Islet of Langerhans (tissue), 1 donor: ENCODE results near the gene RPS19BP1.

ENCODE experiments used
- FAIRE-seq: peaks from one replicate; lab custom pipeline; 2011; peaks lifted over from hg19 to GRCh38; lab: Jason Lieb, UNC

Gene RPS19BP1

DNA sequence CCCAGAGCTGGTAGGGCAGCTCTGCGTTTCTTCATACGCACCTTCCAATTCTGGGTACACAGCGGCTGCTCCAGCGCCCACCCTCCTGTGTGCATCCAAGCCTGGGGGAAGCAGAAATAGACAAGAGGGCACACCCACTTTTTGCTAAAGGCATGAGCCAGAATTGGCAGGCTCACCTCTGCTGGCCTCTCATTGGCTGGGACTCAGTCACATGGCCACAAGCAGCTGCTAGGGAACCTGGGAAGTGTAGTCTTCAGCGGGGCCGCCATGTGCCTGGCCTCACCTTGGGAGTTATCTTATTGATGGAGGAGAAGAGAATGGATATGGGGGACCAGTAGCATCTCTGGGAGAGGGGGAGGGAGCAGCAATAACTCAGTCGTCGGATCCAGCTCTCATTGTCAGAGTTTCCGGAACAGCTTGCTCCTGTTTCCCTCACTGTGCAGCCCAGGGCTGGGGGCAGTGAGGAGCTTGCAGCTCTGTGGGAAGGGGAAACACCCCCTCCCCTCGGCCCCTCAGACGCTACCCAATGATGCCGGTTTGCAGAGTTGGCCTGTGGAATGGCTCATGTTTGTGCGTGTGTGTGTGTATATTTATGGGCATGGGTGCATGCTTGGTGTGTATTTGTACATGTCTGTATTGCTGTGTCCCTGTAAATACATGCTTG, 42.3 kb downstream of the RPS19BP1 start:
- FAIRE-seq: peak; percentile 94

DNA sequence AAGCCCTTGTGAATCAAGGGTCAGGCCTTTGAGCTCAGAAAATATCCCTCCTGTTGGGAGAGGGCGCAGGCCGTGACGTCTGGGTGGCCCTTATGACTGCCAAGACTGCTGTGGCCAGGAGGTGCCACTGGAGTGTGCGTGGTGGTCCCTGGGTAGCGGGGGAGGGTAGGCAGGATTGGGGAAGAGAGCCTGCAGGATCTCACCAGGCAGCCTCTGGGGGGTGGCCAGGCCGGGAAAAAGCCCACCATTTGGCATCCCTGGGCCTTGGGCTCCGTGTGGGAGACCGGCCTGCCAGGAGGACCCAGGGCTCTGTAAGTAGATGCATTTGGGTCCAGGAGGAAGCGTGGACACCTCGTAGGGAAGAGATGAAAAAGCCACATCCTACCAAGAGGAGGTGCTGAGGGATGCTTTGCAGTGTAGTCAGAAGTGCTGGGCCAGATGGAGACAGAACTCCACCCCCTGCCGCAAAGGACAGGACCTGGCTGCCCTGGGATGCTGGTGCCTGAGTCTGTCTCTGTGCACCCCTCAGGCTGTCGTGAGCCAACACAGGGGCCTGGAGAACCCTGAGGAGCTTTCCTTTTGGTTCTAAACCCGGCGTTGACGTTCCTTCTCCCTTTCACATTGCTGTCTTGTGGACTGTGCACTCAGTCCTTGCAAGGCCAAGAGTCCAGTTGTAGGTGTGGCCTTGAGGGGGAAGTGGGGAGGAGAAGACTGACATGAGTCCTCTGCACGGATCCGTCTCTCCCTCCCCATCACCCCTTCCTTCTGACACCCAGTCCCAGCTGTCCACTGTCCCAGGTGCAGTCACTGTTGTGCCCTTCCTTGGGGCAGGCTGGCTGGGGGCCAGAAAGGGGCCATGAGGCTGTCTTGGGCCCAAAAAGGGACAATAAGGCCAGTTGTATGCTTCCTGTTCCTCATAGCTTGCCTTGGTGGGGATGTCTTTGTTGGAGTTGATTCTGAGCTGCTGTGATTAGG, 43.2 kb downstream of the RPS19BP1 start:
- FAIRE-seq: no peak

DNA sequence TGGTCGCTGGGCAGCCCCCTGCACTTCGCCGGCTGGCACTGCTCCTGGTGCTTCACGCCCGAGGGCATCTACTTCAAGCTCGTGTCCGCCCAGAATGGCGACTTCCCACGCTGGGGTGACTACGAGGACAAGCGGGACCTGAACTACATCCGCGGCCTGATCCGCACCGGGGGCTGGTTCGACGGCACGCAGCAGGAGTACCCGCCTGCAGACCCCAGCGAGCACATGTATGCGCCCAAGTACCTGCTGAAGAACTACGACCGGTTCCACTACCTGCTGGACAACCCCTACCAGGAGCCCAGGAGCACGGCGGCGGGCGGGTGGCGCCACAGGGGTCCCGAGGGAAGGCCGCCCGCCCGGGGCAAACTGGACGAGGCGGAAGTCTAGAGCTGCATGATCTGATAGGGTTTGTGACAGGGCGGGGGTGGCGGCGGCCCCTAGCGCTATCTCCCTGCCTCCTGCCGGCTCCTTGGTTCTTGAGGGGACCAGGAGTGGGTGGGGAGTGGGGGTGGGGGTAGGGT, 43.9 kb downstream of the RPS19BP1 start:
- no peak for FAIRE-seq

DNA sequence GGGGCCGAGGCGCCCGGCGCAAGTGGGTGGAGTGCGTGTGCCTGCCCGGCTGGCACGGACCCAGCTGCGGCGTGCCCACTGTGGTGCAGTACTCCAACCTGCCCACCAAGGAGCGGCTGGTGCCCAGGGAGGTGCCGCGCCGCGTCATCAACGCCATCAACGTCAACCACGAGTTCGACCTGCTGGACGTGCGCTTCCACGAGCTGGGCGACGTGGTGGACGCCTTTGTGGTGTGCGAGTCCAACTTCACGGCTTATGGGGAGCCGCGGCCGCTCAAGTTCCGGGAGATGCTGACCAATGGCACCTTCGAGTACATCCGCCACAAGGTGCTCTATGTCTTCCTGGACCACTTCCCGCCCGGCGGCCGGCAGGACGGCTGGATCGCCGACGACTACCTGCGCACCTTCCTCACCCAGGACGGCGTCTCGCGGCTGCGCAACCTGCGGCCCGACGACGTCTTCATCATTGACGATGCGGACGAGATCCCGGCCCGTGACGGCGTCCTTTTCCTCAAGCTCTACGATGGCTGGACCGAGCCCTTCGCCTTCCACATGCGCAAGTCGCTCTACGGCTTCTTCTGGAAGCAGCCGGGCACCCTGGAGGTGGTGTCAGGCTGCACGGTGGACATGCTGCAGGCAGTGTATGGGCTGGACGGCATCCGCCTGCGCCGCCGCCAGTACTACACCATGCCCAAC, 44.6 kb downstream of the RPS19BP1 start:
- FAIRE-seq: no peak

DNA sequence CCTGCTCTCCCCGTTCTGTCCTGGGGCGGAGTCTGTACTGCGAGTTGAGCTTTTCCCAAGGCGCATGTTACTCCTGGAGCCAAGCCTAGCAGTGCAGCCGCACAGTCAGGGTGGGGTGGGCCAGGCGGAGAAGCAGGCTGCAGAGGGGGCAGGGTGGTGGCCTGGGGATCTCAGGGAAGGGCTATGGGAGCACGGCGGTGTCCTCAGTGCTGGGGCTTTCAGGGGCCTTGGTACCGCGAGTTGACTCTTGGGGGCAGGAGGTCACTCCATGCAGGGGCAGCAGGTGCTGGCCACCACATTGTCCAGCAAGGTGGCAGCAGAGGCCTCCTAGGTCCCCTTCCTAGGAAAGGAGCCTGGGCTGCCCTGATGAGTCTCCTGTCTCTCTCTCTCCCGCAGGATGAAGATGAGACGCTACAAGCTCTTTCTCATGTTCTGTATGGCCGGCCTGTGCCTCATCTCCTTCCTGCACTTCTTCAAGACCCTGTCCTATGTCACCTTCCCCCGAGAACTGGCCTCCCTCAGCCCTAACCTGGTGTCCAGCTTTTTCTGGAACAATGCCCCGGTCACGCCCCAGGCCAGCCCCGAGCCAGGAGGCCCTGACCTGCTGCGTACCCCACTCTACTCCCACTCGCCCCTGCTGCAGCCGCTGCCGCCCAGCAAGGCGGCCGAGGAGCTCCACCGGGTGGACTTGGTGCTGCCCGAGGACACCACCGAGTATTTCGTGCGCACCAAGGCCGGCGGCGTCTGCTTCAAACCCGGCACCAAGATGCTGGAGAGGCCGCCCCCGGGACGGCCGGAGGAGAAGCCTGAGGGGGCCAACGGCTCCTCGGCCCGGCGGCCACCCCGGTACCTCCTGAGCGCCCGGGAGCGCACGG, 45.4 kb downstream of the RPS19BP1 start:
- FAIRE-seq: no peak

DNA sequence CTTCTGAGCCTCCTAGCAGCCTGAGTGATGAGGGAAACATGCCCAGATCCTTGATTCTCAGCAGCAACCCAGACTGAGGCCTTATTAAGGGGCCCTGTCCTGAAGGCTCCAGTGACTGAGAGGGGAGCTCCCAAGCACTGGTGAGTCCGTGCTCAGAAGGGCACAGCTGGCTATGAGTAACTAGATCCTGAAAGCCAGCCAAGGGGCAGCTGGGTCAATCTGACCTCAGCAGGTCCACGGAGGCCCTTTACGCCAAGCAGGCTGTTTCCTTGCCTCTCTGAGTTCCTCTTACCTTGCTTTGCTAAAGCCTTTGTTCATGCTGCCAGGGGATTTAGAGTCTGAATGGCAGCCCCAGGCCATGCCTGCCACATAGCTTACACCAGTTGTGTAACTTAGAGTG, 49.8 kb downstream of the RPS19BP1 start:
- no peak for FAIRE-seq

DNA sequence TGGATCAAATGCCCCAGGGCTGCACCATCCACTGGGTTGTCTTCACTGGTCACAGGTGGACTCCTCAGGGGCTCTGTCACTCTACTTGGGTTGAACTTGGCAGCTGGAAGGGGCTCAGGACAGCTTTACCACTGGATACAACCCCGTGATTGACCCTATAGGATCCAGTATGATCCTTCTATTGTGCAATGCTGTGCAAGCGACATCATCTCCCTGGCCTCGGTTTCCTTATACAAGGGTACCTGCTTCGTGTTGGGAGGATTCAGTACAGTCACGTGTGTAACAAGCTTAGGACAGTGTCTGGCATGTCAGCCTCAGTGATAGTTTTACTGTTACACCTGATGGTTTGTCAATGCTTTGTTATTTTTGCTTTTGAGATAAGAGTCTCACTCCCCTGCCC, 51.0 kb downstream of the RPS19BP1 start:
- FAIRE-seq: no peak

DNA sequence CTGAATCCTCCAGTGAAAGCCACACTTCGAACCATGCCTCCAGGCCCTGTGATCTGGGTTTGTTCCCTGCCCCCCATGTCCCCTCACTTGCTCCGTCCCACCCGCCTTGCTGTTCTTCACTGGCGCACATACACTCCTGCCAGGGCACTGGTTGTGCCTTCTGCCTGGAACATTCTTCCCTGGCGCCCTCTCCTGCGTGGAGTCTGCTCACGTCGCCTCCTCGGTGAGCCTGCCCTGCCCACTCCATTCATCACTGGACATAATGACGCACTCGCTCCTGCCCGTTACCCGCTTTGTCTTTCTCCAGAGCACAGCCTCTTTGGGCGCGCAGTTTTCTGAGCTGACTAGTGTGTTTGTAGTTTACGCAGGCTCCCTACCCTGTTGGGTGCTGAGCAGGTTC, 51.5 kb downstream of the RPS19BP1 start:
- FAIRE-seq: no peak

DNA sequence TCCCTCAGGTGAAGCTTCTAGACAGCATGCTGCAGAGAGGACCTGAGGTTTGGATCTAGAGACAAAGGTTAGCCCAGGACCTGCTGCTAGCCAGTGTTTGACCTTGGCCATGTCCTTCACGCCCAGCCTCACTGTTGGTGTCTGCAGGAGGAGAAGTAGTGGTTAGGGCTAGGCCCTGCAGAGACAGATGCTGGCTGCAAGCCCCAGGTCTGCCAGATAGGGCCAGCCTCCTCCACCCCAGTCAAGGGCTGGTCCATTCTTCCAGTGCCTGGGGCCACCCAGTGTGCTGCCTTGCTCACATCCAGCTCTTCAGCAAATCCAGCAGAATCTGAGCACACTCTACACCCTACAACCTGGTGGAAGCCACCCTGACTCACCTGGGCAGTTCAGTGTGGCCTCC, 52.0 kb downstream of the RPS19BP1 start:
- no peak for FAIRE-seq

DNA sequence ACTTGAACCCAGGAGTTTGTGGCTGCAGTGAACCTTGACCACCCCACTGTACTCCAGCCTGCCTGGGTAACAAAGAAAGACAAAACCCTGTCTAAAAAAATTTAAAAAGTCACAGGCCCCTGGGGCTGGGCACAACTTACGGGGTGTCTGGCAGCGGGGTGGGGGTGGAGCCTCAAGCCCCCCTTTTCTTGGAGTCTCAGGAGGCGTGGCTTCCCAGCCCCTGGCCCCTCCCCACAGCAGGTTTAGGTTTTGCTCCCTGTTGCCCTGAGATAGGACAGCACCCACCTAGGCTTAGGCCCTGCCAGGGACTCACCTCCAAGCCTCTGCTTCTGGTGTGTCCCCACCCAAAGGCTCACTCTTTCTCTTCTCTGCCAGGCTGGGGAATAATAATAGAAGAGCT, 53.3 kb downstream of the RPS19BP1 start:
- FAIRE-seq: no peak
